Neutrophil (primary cell): ENCODE data around the gene ACACA.

Experiments
- H3K27ac ChIP-seq: fragments of 200-600 bp; sonication (generic); 2 replicates; pipeline ENCODE4 v1.5.1; 2016; ENCODE audit warnings: mild to moderate bottlenecking, moderate library complexity
- H3K27me3 ChIP-seq: fragments of 200-600 bp; sonication (generic); 2 replicates; pipeline ENCODE4 v1.6.0; 2016; ENCODE audit warnings: mild to moderate bottlenecking
- H3K36me3 ChIP-seq: fragments of 200-600 bp; sonication (generic); 2 replicates; pipeline ENCODE4 v1.5.1; 2017
- H3K4me1 ChIP-seq, 2 experiments: fragments of 200-600 bp in 1 of 2; sonication (generic) in 1 of 2; 1 replicate in 1 of 2; 2 replicates in 1 of 2; pipeline versions ENCODE4 v1.5.1 to v1.6.1; 2013 to 2016; ENCODE audit warnings: low read depth in 1 of 2, low read length in 1 of 2, mild to moderate bottlenecking in 1 of 2, moderate library complexity in 1 of 2; ENCODE audit not compliant: control insufficient read depth in 1 of 2, insufficient read depth in 1 of 2
- H3K4me3 ChIP-seq, 2 experiments: fragments of 200-600 bp in 1 of 2; sonication (generic) in 1 of 2; 1 replicate in 1 of 2; 2 replicates in 1 of 2; pipeline ENCODE4 v1.5.1; 2013 to 2016; ENCODE audit warnings: low read depth in 1 of 2, low read length in 1 of 2, mild to moderate bottlenecking in 1 of 2, moderate library complexity in 1 of 2
- H3K9me3 ChIP-seq: fragments of 200-600 bp; sonication (generic); 2 replicates; pipeline ENCODE4 v1.5.1; 2016
- TF ChIP-seq, protein P1 (sequence below): fragments of 200-600 bp; sonication (generic); IDR thresholded peaks from 2 replicates; pipeline ENCODE4 v1.5.1; 2016; ENCODE audit warnings: antibody characterized with exemption

The ACACA gene

DNA sequence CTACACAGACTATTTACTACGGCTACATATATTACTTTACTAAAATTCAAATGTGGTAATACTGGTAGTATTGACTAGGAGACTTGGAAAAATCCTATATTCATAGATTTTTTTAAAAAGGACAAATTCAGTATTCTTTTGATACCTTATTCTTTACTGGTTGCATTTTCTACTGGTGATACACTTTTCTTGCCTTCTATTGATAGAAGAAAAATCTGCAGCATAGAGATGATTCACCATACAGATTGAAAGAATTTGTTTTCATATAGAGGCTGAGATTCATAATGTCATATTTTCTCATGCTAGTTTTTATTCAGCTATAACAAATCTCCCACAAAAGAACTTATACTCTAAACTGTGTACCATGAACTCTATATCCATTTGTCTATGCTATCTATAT, 226.3 kb downstream of the ACACA start:
- TF ChIP-seq, protein P1, sequence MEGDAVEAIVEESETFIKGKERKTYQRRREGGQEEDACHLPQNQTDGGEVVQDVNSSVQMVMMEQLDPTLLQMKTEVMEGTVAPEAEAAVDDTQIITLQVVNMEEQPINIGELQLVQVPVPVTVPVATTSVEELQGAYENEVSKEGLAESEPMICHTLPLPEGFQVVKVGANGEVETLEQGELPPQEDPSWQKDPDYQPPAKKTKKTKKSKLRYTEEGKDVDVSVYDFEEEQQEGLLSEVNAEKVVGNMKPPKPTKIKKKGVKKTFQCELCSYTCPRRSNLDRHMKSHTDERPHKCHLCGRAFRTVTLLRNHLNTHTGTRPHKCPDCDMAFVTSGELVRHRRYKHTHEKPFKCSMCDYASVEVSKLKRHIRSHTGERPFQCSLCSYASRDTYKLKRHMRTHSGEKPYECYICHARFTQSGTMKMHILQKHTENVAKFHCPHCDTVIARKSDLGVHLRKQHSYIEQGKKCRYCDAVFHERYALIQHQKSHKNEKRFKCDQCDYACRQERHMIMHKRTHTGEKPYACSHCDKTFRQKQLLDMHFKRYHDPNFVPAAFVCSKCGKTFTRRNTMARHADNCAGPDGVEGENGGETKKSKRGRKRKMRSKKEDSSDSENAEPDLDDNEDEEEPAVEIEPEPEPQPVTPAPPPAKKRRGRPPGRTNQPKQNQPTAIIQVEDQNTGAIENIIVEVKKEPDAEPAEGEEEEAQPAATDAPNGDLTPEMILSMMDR = no peak
- H3K36me3 ChIP-seq = no peaks in the 10 kb centered on the region
- H3K27me3 ChIP-seq = no peaks in the 10 kb centered on the region
- no peak overlapping the region for H3K4me3 ChIP-seq
- H3K4me1 ChIP-seq = no peaks in the 10 kb centered on the region
- no peak overlapping the region for H3K27ac ChIP-seq
- H3K9me3 ChIP-seq = no peaks in the 10 kb centered on the region

DNA sequence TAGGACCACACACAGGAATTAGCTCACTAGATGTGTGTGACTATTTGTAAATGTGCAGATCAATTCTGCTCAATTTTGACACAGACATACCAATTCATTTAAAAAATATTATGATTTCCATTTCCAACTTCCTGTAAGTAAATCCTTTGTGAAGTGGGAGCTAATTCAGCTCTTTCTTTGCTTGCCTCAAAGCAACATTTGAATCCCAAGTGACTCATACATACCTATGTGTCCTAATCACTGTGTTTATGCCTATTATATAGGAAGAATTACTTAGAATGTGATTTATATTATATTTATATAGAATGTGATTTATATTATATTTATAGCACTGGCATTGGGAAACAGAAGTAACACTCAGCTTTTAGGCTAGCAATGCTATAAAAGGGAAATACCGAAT, 226.7 kb downstream of the ACACA start:
- H3K27me3 ChIP-seq = no peaks in the 10 kb centered on the region
- H3K36me3 ChIP-seq = no peaks in the 10 kb centered on the region
- no peak overlapping the region for H3K27ac ChIP-seq
- no peaks in the 10 kb centered on the region for H3K9me3 ChIP-seq
- H3K4me1 ChIP-seq = no peaks in the 10 kb centered on the region
- H3K4me3 ChIP-seq = no peak overlapping the region
- TF ChIP-seq, protein P1 = no peak

DNA sequence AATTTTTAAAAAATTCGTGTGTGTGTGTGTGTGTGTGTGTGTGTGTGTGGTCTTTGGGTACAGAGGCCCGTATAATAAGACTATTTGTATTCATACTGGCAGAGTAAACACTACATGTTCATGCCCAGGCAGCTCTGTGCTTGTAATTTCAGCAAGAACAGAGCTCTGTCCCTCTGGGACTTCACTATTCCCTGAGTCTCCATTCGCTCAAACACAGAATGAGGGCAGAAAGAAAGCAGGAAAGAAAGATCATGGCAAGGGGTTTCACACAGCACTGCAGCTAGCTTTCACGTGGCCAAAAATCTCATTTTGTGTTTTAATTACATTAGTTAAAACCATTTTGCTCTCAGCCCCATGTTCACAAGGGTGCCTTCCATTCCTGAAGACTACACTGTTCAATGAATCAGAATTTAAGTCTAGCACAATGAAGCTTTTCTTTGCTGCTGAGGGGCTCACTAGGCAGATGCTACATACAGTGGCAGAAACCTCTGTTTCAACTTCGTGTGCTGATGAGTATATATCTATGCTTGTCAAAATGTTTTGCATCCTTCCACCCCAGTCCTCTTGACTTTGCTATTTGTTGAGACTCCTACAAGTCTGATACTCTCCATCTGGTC, 229.3 kb downstream of the ACACA start:
- H3K36me3 ChIP-seq = no peaks in the 10 kb centered on the region
- TF ChIP-seq, protein P1 = no peak
- H3K4me3 ChIP-seq = no peak overlapping the region
- H3K27ac ChIP-seq = no peak overlapping the region
- no peaks in the 10 kb centered on the region for H3K27me3 ChIP-seq
- no peaks in the 10 kb centered on the region for H3K9me3 ChIP-seq
- no peaks in the 10 kb centered on the region for H3K4me1 ChIP-seq

DNA sequence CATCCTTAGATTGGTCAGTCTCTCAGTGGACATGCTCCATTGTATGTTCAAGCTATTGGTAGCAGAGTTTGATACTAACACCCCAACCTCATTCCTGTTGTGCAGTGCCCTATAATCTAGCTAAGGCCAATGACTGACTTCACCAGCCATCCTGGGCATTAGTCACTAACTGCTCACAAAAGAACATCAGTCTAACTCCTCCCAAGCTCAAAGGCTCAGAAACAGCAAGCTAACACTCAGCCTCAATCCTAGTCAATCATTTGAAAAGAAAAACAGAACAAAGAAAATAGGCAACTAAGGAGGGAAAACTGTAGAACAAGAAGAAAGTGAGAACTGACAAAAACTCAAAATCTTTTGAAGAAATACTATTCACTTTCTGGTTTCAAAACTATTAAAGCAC, 229.9 kb downstream of the ACACA start:
- Histone ChIP-seq H3K27me3 (no peaks in the 10 kb centered on the region), H3K9me3 (no peaks in the 10 kb centered on the region), H3K36me3 (no peaks in the 10 kb centered on the region), H3K4me1 (no peaks in the 10 kb centered on the region), H3K27ac (no peak overlapping the region), H3K4me3 (no peak overlapping the region)
- TF ChIP-seq, protein P1 = no peak

- no peaks in the 10 kb centered on the region for H3K36me3 ChIP-seq
- H3K9me3 ChIP-seq = no peaks in the 10 kb centered on the region
- no peak overlapping the region for H3K4me3 ChIP-seq
- TF ChIP-seq, protein P1 = no peak
- no peaks in the 10 kb centered on the region for H3K27me3 ChIP-seq
- H3K27ac ChIP-seq = no peak overlapping the region
- H3K4me1 ChIP-seq = no peaks in the 10 kb centered on the region
Measured at GRCh38 chr17:37174205-37174604, 232.4 kb downstream of the ACACA start.
